GM21528 (cell line): ENCODE results near the gene EPHA4.

Experiments used
- ATAC-seq: cut with Tn5 transposase; IDR thresholded peaks from one replicate; pipeline ENCODE4 v1.9.1; 2021; ENCODE audit warnings: mild to moderate bottlenecking, moderate library complexity; ENCODE audit not compliant: unreplicated experiment, low FRiP score

Gene EPHA4

GRCh38 chr2:221420245-221420644 is 151.9 kb downstream of the EPHA4 start:
- ATAC-seq = no peak

GRCh38 chr2:221415789-221416188 is 156.3 kb downstream of the EPHA4 start:
- ATAC-seq = no peak

GRCh38 chr2:221412978-221413377 is 159.1 kb downstream of the EPHA4 start:
- ATAC-seq = no peak

- no peak for ATAC-seq
Observed at GRCh38 chr2:221410487-221410886, 161.6 kb downstream of the EPHA4 start.

- ATAC-seq = no peak
Observed at GRCh38 chr2:221407765-221408164, 164.3 kb downstream of the EPHA4 start.

GRCh38 chr2:221405521-221405920 is 166.6 kb downstream of the EPHA4 start:
- no peak for ATAC-seq

GRCh38 chr2:221402072-221402471 is 170.0 kb downstream of the EPHA4 start:
- no peak for ATAC-seq

- no peak for ATAC-seq
Observed at GRCh38 chr2:221400411-221400810, 171.7 kb downstream of the EPHA4 start.

GRCh38 chr2:221399183-221399582 is 172.9 kb downstream of the EPHA4 start:
- no peak for ATAC-seq

- ATAC-seq = no peak
Observed at GRCh38 chr2:221397187-221397586, 174.9 kb downstream of the EPHA4 start.

GRCh38 chr2:221392228-221392881 is 179.7 kb downstream of the EPHA4 start:
- no peak for ATAC-seq

GRCh38 chr2:221390878-221391277 is 181.2 kb downstream of the EPHA4 start:
- ATAC-seq = no peak

GRCh38 chr2:221389904-221390303 is 182.2 kb downstream of the EPHA4 start:
- no peak for ATAC-seq

GRCh38 chr2:221389421-221389820 is 182.7 kb downstream of the EPHA4 start:
- ATAC-seq = no peak

GRCh38 chr2:221388891-221389290 is 183.2 kb downstream of the EPHA4 start:
- no peak for ATAC-seq

- ATAC-seq = no peak
Observed at GRCh38 chr2:221385716-221386115, 186.4 kb downstream of the EPHA4 start.

GRCh38 chr2:221381928-221382488 is 190.1 kb downstream of the EPHA4 start:
- no peak for ATAC-seq

GRCh38 chr2:221380686-221381085 is 191.4 kb downstream of the EPHA4 start:
- ATAC-seq = no peak

- no peak for ATAC-seq
Observed at GRCh38 chr2:221380062-221380461, 192.0 kb downstream of the EPHA4 start.

- ATAC-seq = no peak
Observed at GRCh38 chr2:221377597-221377996, 194.5 kb downstream of the EPHA4 start.

- no peak for ATAC-seq
Observed at GRCh38 chr2:221377066-221377465, 195.0 kb downstream of the EPHA4 start.

GRCh38 chr2:221374234-221374633 is 197.9 kb downstream of the EPHA4 start:
- no peak for ATAC-seq
